HepG2 (cell line): ENCODE results near the gene PIP5KL1. TPM values are rescaled to one million over a fixed set of nuclear protein-coding genes. Genes with fewer than 3 reads are reported as not detected.

ENCODE experiments used
- ATAC-seq: fragments of 200-7000 bp; cut with Tn5 transposase; 3 replicates; pipeline ENCODE4 v1.9.1; 2020; ENCODE audit warnings: mild to moderate bottlenecking, moderate library complexity
- BruUV-seq: library from RNA; stranded (reverse); fragments of 400-500 nt; replicated peaks from 2 replicates; lab custom pipeline; 2021; lab: Mats Ljungman, UMichigan
- CTCF ChIA-PET: fragments of 300-600 bp; formaldehyde crosslinking; extraction: SDS; loops from one replicate; lab custom pipeline; 2021; ENCODE audit warnings: low total read pairs, inconsistent platforms, low intra/inter-chr PET ratio; lab: Yijun Ruan, JAX
- POLR2A ChIA-PET: fragments of 350-600 bp; sonication (Branson Sonifier 250); formaldehyde crosslinking; loops from one replicate; lab custom pipeline; 2020; ENCODE audit warnings: antibody characterized with exemption, inconsistent platforms; lab: Yijun Ruan, JAX
- DNase-seq: peaks from one replicate; pipeline ENCODE4 v3.0.0-alpha.2; 2015; ENCODE audit warnings: low spot score
- FAIRE-seq: peaks from 3 replicates; lab custom pipeline; 2011; peaks lifted over from hg19 to GRCh38; lab: Jason Lieb, UNC
- H2AFZ ChIP-seq: one replicate; pipeline ENCODE4 v1.6.1; 2011; ENCODE audit warnings: low read length, inconsistent platforms
- H3K27ac ChIP-seq: fragments of 300-600 bp; 3 replicates; pipeline ENCODE4 v1.8.0; 2011; ENCODE audit warnings: mixed run types, mild to moderate bottlenecking, mixed read lengths, low read length, inconsistent platforms; ENCODE audit not compliant: insufficient read depth; ENCODE audit errors: extremely low read length
- H3K27me3 ChIP-seq, 2 experiments: fragments of 200-600 bp in 1 of 2; 2 replicates in 1 of 2; 3 replicates in 1 of 2; pipeline versions ENCODE4 v1.6.0 to v1.8.0; 2011; ENCODE audit warnings: low read length in 2 of 2, mild to moderate bottlenecking in 2 of 2, moderate library complexity in 2 of 2, inconsistent platforms in 1 of 2; ENCODE audit not compliant: insufficient read depth in 2 of 2, control insufficient read depth in 1 of 2
- H3K36me3 ChIP-seq, 2 experiments: fragments of 200-600 bp in 1 of 2; replicated peaks in 1 of 2; 2 replicates in 1 of 2; 3 replicates in 1 of 2; pipeline versions ENCODE4 v1.5.1 to v1.8.0; 2011; ENCODE audit warnings: low read length in 2 of 2, inconsistent platforms in 1 of 2; ENCODE audit not compliant: insufficient read depth in 2 of 2, control insufficient read depth in 1 of 2
- H3K4me1 ChIP-seq: 2 replicates; pipeline ENCODE4 v1.5.1; 2012; ENCODE audit warnings: low read length, inconsistent platforms; ENCODE audit not compliant: insufficient read depth
- H3K4me2 ChIP-seq: 2 replicates; pipeline ENCODE4 v1.6.0; 2011; ENCODE audit warnings: low read depth, low read length, inconsistent platforms
- H3K4me3 ChIP-seq, 3 experiments: fragments of 200-600 bp in 1 of 3; sonication (generic), shearing (Covaris generic) in 1 of 3; replicated peaks in 1 of 3; 2 replicates each; pipeline ENCODE4 v1.5.1; 2011 to 2016; ENCODE audit warnings: low read length in 3 of 3, inconsistent platforms in 2 of 3, low read depth in 2 of 3, mild to moderate bottlenecking in 2 of 3, control low read depth in 1 of 3, mixed read lengths in 1 of 3; ENCODE audit not compliant: insufficient read depth in 1 of 3
- H3K79me2 ChIP-seq: one replicate; pipeline ENCODE4 v1.6.1; 2011; ENCODE audit warnings: low read length, inconsistent platforms; ENCODE audit not compliant: insufficient read depth
- H3K9ac ChIP-seq: 2 replicates; pipeline ENCODE4 v1.6.0; 2011; ENCODE audit warnings: mild to moderate bottlenecking, low read depth, low read length, inconsistent platforms; ENCODE audit not compliant: insufficient read depth
- H3K9me3 ChIP-seq: 2 replicates; pipeline ENCODE4 v1.5.1; 2012; ENCODE audit warnings: mild to moderate bottlenecking, low read length
- H4K20me1 ChIP-seq: 2 replicates; pipeline ENCODE4 v1.6.0; 2011; ENCODE audit warnings: inconsistent platforms, mild to moderate bottlenecking, low read length, moderate library complexity; ENCODE audit not compliant: insufficient read depth
- ARNTL ChIP-seq: sonication (generic); formaldehyde crosslinking; IDR thresholded peaks from 2 replicates; pipeline ENCODE4 v1.4.0; 2020; ENCODE audit warnings: mild to moderate bottlenecking, missing genetic modification reagents
- CHD4 ChIP-seq: fragments of 200-600 bp; sonication (generic); IDR thresholded peaks from 2 replicates; pipeline ENCODE4 v1.7.0; 2017; ENCODE audit warnings: mild to moderate bottlenecking, low read length, borderline replicate concordance
- FOXO1 ChIP-seq: sonication (generic); formaldehyde crosslinking; IDR thresholded peaks from 2 replicates; pipeline ENCODE4 v1.4.0; 2020; ENCODE audit warnings: missing genetic modification reagents
- FOXP1 ChIP-seq, 2 experiments: fragments of 450-650 bp in 1 of 2; IDR thresholded peaks; 2 replicates each; pipeline ENCODE4 v1.6.1; 2017 to 2018; ENCODE audit warnings: antibody characterized with exemption in 1 of 2
- HHEX ChIP-seq: IDR thresholded peaks from 2 replicates; pipeline ENCODE4 v1.6.1; 2016; ENCODE audit warnings: control low read depth
- NCOA1 ChIP-seq: sonication (generic); formaldehyde crosslinking; IDR thresholded peaks from 2 replicates; pipeline ENCODE4 v1.9.0; 2021; ENCODE audit warnings: missing genetic modification reagents
- NFE2L1 ChIP-seq: sonication (generic); formaldehyde crosslinking; IDR thresholded peaks from 2 replicates; pipeline ENCODE4 v1.4.0; 2020; ENCODE audit warnings: missing genetic modification reagents, mild to moderate bottlenecking, borderline replicate concordance
- PTBP1 ChIP-seq: fragments of 200-400 bp; formaldehyde crosslinking; IDR thresholded peaks from 2 replicates; pipeline ENCODE4 v1.6.1; 2018; ENCODE audit warnings: low read length, low read depth; ENCODE audit not compliant: poor library complexity, severe bottlenecking
- SP2 ChIP-seq: sonication (generic); formaldehyde crosslinking; IDR thresholded peaks from 2 replicates; pipeline ENCODE4 v1.5.1; 2020; ENCODE audit warnings: mild to moderate bottlenecking, missing genetic modification reagents
- TEAD3 ChIP-seq: optimal IDR thresholded peaks from 2 replicates; pipeline ENCODE3; 2016; ENCODE audit warnings: borderline replicate concordance
- THAP11 ChIP-seq: IDR thresholded peaks from 2 replicates; pipeline ENCODE4 v1.6.1; 2016; ENCODE audit warnings: missing biosample characterization, missing genetic modification reagents
- ZFP62 ChIP-seq: sonication (generic); formaldehyde crosslinking; IDR thresholded peaks from 2 replicates; pipeline ENCODE4 v1.4.0; 2020; ENCODE audit warnings: missing genetic modification reagents
- ZFP82 ChIP-seq: sonication (generic); formaldehyde crosslinking; IDR thresholded peaks from 2 replicates; pipeline ENCODE4 v1.5.1; 2020; ENCODE audit warnings: mild to moderate bottlenecking, missing genetic modification reagents, borderline replicate concordance
- ZNF256 ChIP-seq: sonication (generic); formaldehyde crosslinking; conservative IDR thresholded peaks from 2 replicates; pipeline ENCODE4 v1.4.0; 2020; ENCODE audit warnings: missing genetic modification reagents
- ZNF296 ChIP-seq: sonication (generic); formaldehyde crosslinking; conservative IDR thresholded peaks from 2 replicates; pipeline ENCODE4 v1.5.0; 2020; ENCODE audit warnings: mild to moderate bottlenecking, missing genetic modification reagents
- ZNF468 ChIP-seq: sonication (generic); formaldehyde crosslinking; IDR thresholded peaks from 2 replicates; pipeline ENCODE4 v1.8.0; 2022; ENCODE audit warnings: mild to moderate bottlenecking, moderate library complexity, missing genetic modification reagents
- ZNF570 ChIP-seq: sonication (generic); formaldehyde crosslinking; IDR thresholded peaks from 2 replicates; pipeline ENCODE4 v1.4.0; 2020; ENCODE audit warnings: mild to moderate bottlenecking, missing genetic modification reagents, borderline replicate concordance
- ZNF619 ChIP-seq: sonication (generic); formaldehyde crosslinking; IDR thresholded peaks from 2 replicates; pipeline ENCODE4 v1.4.0; 2020; ENCODE audit warnings: mild to moderate bottlenecking, missing genetic modification reagents
- ZSCAN29 ChIP-seq: sonication (generic); formaldehyde crosslinking; conservative IDR thresholded peaks from 2 replicates; pipeline ENCODE4 v1.4.0; 2020; ENCODE audit warnings: mild to moderate bottlenecking, missing genetic modification reagents
- WGBS: methylation state at CpG from one replicate; pipeline ENCODE4 v1.1.6; 2017; ENCODE audit warnings: low lambda C conversion rate; 5-methylcytosine and 5-hydroxymethylcytosine counted together
- in situ Hi-C: cut with HindIII; loops from 2 replicates; pipeline ENCODE4 v1.10.0; 2017; ENCODE audit warnings: low pct_unique_long_range_greater_than_20kb; ENCODE audit not compliant: extremely low pct_ligation_motif_present
- intact Hi-C: fragments of 100-400 bp; cut with micrococcal nuclease; formaldehyde crosslinking; loops from one replicate; pipeline ENCODE4 v1.10.0; 2022; ENCODE audit not compliant: unreplicated experiment
- polyA plus RNA-seq, 8 experiments: library from polyadenylated mRNA; depleted of rRNA in 3 of 8; stranded (reverse) in 7 of 8; unstranded in 1 of 8; fragments of >200 nt; fragmentation: Illumina TruSeq in 4 of 8; extraction: Trizol in 4 of 8; gene quantifications; 2 replicates each; pipeline versions ENCODE4 v1.2.1 to v1.2.3, GENCODE V29; 2011 to 2016; ENCODE audit warnings: low read depth in 4 of 8, missing spikeins in 1 of 8, mixed read lengths in 1 of 8; ENCODE audit not compliant: insufficient read depth in 1 of 8
- total RNA-seq, 5 experiments: library from RNA; depleted of rRNA; stranded (reverse); fragments of >200 nt; fragmentation: Illumina TruSeq; extraction: Trizol; gene quantifications; 2 replicates each; pipeline ENCODE4 v1.2.3, GENCODE V29; 2016; ENCODE audit warnings: low read depth in 1 of 5
- TF ChIP-seq, protein P1 (sequence below): sonication (generic); formaldehyde crosslinking; IDR thresholded peaks from 2 replicates; pipeline ENCODE4 v1.4.0; 2020; ENCODE audit warnings: mild to moderate bottlenecking, missing genetic modification reagents

Gene PIP5KL1
- total and polyA plus RNA-seq, 2 of the 13 experiments (the other 11 are each of a cell fraction or from before 2014, with no cell fraction given), result 0.20 to 0.49 TPM

DNA sequence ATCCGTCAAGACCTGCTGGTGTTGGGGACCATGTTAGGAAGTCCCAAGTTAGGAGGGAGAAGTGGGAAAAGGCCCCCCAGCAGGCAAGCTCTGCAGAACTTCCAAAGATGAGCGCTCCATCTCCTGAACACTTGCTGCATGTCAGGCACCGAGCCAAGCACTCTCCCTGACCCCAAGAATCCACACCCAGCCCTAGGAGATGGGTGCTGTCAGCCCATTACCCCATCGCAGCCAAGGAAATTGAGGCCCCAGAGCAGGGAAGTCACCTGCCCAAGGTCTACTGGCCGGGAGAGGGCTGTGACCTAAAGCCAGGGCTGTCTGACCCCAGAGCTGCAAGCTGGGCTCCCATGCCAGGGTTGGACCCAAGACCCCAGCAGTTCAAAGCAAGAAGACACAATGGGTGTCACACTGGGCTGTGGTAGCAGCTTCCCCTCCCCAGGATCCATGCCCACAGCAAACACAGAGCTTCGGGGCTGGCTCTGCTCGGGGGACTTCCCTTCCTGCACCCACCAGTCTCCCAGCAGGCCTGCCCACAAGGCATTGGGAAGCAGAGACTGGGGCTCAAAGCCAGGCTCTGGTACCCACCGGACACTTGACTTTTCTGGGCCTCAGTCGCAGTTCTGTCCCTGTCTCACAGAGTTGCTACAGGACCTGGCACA is 36.7 kb upstream of the PIP5KL1 start (continued):
- TF ChIP-seq FOXP1 (IDR thresholded peaks at IDR 0.05), result no peak
- no peak for TF ChIP-seq FOXP1 (CRISPR knock-in tag; IDR thresholded peaks at IDR 0.05)
- no peak for TF ChIP-seq ZNF296 (CRISPR knock-in tag)
- TF ChIP-seq ZSCAN29 (CRISPR knock-in tag), result no peak
- no peak for TF ChIP-seq FOXO1 (CRISPR knock-in tag)
- no peak for TF ChIP-seq NFE2L1 (CRISPR knock-in tag)
- TF ChIP-seq, all 625 proteins: peak for 0

DNA sequence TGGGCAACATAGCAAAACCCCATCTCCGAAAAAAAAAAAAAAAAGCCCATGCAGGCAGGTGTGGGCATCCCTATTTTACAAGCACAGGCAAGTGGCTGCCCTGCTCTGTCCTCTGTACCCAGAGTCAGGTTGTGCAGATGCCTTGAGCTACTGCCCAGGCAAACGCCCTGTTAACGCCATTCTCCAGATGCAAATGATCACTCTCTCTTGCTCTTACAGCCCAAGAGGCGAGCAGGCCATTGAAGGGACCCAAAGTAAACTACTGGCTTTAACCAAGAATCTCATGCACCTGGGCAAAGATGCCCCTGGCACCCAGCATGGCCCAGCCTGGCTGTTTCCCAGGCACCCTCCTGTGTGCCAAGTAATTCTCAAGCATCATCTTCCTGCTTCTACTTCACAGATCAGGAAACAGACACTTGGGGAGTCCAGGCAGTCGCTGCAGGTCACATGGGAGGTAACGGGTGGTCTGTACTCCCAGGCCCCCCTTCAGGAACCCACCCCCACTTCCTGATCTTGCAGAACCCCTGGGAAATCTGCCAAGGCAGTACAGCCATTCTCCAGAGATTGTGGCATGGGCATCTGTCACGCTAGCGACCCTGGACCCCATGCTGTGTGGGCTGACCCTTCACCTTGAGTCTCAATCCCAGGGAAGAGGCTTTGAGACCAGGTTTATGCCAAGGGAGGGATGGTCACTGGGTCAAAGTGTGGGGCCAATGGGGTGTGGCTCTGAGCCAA is 36.0 kb upstream of the PIP5KL1 start:
- H3K4me3 ChIP-seq, result no peak overlapping the region
- intact Hi-C loops, result no loop called here
- H3K27ac ChIP-seq, result no peak overlapping the region
- no peak overlapping the region for H2AFZ ChIP-seq
- DNase-seq (no peak), FAIRE-seq (no peak), ATAC-seq (no peak)
- H3K4me1 ChIP-seq, result peaks cover 58% of the 10 kb centered on the region
- no TSS peak for BruUV-seq
- H3K79me2 ChIP-seq, result peaks cover 88% of the 10 kb centered on the region
- H3K36me3 ChIP-seq, result peaks cover 1 to 7% of the 10 kb centered on the region in 2 experiments; a peak in 2 of 5 replicates
- H3K9me3 ChIP-seq, result no peaks in the 10 kb centered on the region
- 79% methylated on average over 6 of the region's 8 CpGs for WGBS
- ChIA-PET POLR2A (interaction anchor here (0.7 to 1.6 kb wide), 2 partner anchors 12 to 112 kb away, joined by 3 to 8 read pairs; no protein-coding TSS in a partner anchor), CTCF (no interaction called here)
- no peaks in the 10 kb centered on the region for H3K27me3 ChIP-seq
- no peaks in the 10 kb centered on the region for H4K20me1 ChIP-seq
- in situ Hi-C loops, result no loop called here
- H3K9ac ChIP-seq, result no peak overlapping the region
- H3K4me2 ChIP-seq, result no peak overlapping the region
- TF ChIP-seq, protein P1, sequence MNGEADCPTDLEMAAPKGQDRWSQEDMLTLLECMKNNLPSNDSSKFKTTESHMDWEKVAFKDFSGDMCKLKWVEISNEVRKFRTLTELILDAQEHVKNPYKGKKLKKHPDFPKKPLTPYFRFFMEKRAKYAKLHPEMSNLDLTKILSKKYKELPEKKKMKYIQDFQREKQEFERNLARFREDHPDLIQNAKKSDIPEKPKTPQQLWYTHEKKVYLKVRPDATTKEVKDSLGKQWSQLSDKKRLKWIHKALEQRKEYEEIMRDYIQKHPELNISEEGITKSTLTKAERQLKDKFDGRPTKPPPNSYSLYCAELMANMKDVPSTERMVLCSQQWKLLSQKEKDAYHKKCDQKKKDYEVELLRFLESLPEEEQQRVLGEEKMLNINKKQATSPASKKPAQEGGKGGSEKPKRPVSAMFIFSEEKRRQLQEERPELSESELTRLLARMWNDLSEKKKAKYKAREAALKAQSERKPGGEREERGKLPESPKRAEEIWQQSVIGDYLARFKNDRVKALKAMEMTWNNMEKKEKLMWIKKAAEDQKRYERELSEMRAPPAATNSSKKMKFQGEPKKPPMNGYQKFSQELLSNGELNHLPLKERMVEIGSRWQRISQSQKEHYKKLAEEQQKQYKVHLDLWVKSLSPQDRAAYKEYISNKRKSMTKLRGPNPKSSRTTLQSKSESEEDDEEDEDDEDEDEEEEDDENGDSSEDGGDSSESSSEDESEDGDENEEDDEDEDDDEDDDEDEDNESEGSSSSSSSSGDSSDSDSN, result no peak
- TF ChIP-seq SP2 (CRISPR knock-in tag) (no peak), NCOA1 (no peak), CHD4 (no peak), ZFP82 (CRISPR knock-in tag) (no peak), ZFP62 (CRISPR knock-in tag) (no peak), THAP11 (no peak), ARNTL (CRISPR knock-in tag) (no peak), ZNF256 (CRISPR knock-in tag) (no peak), ZNF468 (CRISPR knock-in tag) (no peak), ZNF570 (no peak), HHEX (CRISPR knock-in tag) (no peak), ZNF619 (CRISPR knock-in tag) (no peak), PTBP1 (no peak), TEAD3 (CRISPR knock-in tag) (no peak)
